SU-DHL-6 (cell line): ENCODE data around the gene TTLL9.

Experiments used
- H2AFZ ChIP-seq: fragments of 200-600 bp; sonication (generic); 2 replicates; pipeline ENCODE4 v1.6.1; 2014; ENCODE audit warnings: low read depth, mild to moderate bottlenecking, moderate library complexity, mixed read lengths, antibody characterized with exemption, low read length; ENCODE audit not compliant: severe bottlenecking
- H3F3A ChIP-seq: fragments of 200-600 bp; shearing (Covaris generic); 2 replicates; pipeline ENCODE4 v1.6.0; 2016; ENCODE audit warnings: antibody characterized with exemption, mild to moderate bottlenecking; ENCODE audit not compliant: insufficient read depth
- H3K27ac ChIP-seq: fragments of 200-600 bp; sonication (generic); 2 replicates; pipeline ENCODE4 v1.5.1; 2016; ENCODE audit warnings: low read depth, mild to moderate bottlenecking, low read length, moderate library complexity, mixed read lengths
- H3K27me3 ChIP-seq: fragments of 200-600 bp; sonication (generic), shearing (Covaris generic); 2 replicates; pipeline ENCODE4 v1.6.0; 2014; ENCODE audit warnings: mild to moderate bottlenecking, low read length
- H3K36me3 ChIP-seq: fragments of 200-600 bp; sonication (generic); 2 replicates; pipeline ENCODE4 v1.6.1; 2014; ENCODE audit warnings: mild to moderate bottlenecking, low read length, mixed read lengths
- H3K4me2 ChIP-seq: fragments of 300-600, 200-600 bp; shearing (Covaris generic), sonication (generic); 2 replicates; pipeline ENCODE4 v1.6.0; 2014; ENCODE audit warnings: low read length, low read depth, mild to moderate bottlenecking; ENCODE audit not compliant: poor library complexity, severe bottlenecking
- H3K4me3 ChIP-seq: fragments of 200-600 bp; sonication (generic); 2 replicates; pipeline ENCODE4 v1.5.1; 2014; ENCODE audit warnings: antibody characterized with exemption, low read length, mild to moderate bottlenecking, mixed read lengths; ENCODE audit not compliant: insufficient read depth, poor library complexity, severe bottlenecking
- H3K79me2 ChIP-seq: fragments of 200-600 bp; sonication (generic); 2 replicates; pipeline ENCODE4 v1.6.1; 2014; ENCODE audit warnings: mild to moderate bottlenecking, low read length, moderate library complexity; ENCODE audit not compliant: insufficient read depth
- H3K9ac ChIP-seq: fragments of 200-600 bp; sonication (generic); 2 replicates; pipeline ENCODE4 v1.7.0; 2014; ENCODE audit warnings: mild to moderate bottlenecking, low read length
- H3K9me2 ChIP-seq: fragments of 200-600 bp; sonication (generic); replicated peaks from 2 replicates; pipeline ENCODE4 v1.6.1; 2014; ENCODE audit warnings: low read length; ENCODE audit not compliant: insufficient read depth
- H3K9me3 ChIP-seq: fragments of 200-600 bp; sonication (generic); 2 replicates; pipeline ENCODE4 v1.6.1; 2014; ENCODE audit warnings: low read length, mixed read lengths; ENCODE audit not compliant: insufficient read depth
- H4K20me1 ChIP-seq: fragments of 200-600 bp; sonication (generic); 2 replicates; pipeline ENCODE4 v1.6.1; 2014; ENCODE audit warnings: low read depth, mild to moderate bottlenecking, antibody characterized with exemption, low read length, moderate library complexity, mixed read lengths
- EZH2phosphoT487 ChIP-seq: fragments of 200-600 bp; sonication (generic), shearing (Covaris generic); conservative IDR thresholded peaks from 2 replicates; pipeline ENCODE4 v1.6.1; 2018; ENCODE audit warnings: mild to moderate bottlenecking, antibody characterized with exemption, low read length, moderate library complexity, mixed read lengths
- TF ChIP-seq, protein P1 (sequence below): fragments of 200-600 bp; sonication (generic); IDR thresholded peaks from one replicate; pipeline ENCODE4 v1.5.1; 2017; ENCODE audit warnings: antibody characterized with exemption, mild to moderate bottlenecking, low read length, moderate library complexity; ENCODE audit not compliant: insufficient read depth, poor library complexity, severe bottlenecking

The TTLL9 gene

GRCh38 chr20:31879143-31879987 is 8.9 kb downstream of the TTLL9 start:
- H3K79me2 ChIP-seq = no peaks in the 10 kb centered on the region
- H3K9me2 ChIP-seq = no peaks in the 10 kb centered on the region
- H4K20me1 ChIP-seq = no peaks in the 10 kb centered on the region
- H3K9me3 ChIP-seq = no peaks in the 10 kb centered on the region
- no peak overlapping the region for H3K27ac ChIP-seq
- peak overlapping the region; percentile 71 for H2AFZ ChIP-seq
- H3K4me2 ChIP-seq = peak overlapping the region; percentile 83
- no peak for TF ChIP-seq EZH2phosphoT487
- TF ChIP-seq, protein P1, sequence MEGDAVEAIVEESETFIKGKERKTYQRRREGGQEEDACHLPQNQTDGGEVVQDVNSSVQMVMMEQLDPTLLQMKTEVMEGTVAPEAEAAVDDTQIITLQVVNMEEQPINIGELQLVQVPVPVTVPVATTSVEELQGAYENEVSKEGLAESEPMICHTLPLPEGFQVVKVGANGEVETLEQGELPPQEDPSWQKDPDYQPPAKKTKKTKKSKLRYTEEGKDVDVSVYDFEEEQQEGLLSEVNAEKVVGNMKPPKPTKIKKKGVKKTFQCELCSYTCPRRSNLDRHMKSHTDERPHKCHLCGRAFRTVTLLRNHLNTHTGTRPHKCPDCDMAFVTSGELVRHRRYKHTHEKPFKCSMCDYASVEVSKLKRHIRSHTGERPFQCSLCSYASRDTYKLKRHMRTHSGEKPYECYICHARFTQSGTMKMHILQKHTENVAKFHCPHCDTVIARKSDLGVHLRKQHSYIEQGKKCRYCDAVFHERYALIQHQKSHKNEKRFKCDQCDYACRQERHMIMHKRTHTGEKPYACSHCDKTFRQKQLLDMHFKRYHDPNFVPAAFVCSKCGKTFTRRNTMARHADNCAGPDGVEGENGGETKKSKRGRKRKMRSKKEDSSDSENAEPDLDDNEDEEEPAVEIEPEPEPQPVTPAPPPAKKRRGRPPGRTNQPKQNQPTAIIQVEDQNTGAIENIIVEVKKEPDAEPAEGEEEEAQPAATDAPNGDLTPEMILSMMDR = no peak
- no peaks in the 10 kb centered on the region; the same call in 1 of the 2 replicates for H3F3A ChIP-seq
- peak overlapping the region; percentile 51 for H3K4me3 ChIP-seq
- no peaks in the 10 kb centered on the region for H3K36me3 ChIP-seq
- H3K27me3 ChIP-seq = no peaks in the 10 kb centered on the region
- H3K9ac ChIP-seq = peak overlapping the region; percentile 59

DNA sequence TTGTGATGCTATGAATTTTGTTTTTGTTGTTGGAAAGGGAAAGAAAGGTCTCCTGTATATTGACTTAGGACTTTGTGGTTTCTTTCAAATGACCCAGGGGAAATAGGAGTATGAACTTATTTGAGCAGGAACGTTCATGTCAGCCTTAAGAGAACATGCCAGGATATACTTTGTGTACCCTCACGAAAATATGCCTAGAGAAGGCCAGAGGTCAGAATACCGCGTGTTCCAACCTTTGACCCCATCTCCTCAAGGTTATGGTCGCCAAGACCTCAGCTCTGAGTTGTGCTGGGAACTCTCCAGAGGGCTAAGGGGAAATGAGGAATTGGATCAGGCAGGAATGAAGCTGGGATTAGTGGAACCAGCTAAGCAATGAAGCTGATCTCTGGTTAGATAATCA is 11.5 kb downstream of the TTLL9 start:
- no peak overlapping the region for H3K9ac ChIP-seq
- H3K36me3 ChIP-seq = no peaks in the 10 kb centered on the region
- no peaks in the 10 kb centered on the region for H4K20me1 ChIP-seq
- TF ChIP-seq, protein P1 = no peak
- no peak for TF ChIP-seq EZH2phosphoT487
- peak overlapping the region; percentile 60 for H2AFZ ChIP-seq
- no peaks in the 10 kb centered on the region for H3K27me3 ChIP-seq
- no peak overlapping the region for H3K4me3 ChIP-seq
- no peaks in the 10 kb centered on the region for H3K9me2 ChIP-seq
- H3K9me3 ChIP-seq = no peaks in the 10 kb centered on the region
- no peak overlapping the region for H3K27ac ChIP-seq
- H3K79me2 ChIP-seq = no peaks in the 10 kb centered on the region
- no peak overlapping the region for H3K4me2 ChIP-seq
- no peaks in the 10 kb centered on the region; the same call in 1 of the 2 replicates for H3F3A ChIP-seq

- Histone ChIP-seq H3K36me3 (no peaks in the 10 kb centered on the region), H3K27ac (no peak overlapping the region), H3K4me3 (no peak overlapping the region), H3F3A (no peaks in the 10 kb centered on the region; the same call in 1 of the 2 replicates), H3K27me3 (no peaks in the 10 kb centered on the region; the same call in 1 of the 2 replicates), H3K4me2 (no peak overlapping the region), H2AFZ (no peak overlapping the region), H3K79me2 (no peaks in the 10 kb centered on the region), H3K9me2 (no peaks in the 10 kb centered on the region), H4K20me1 (no peaks in the 10 kb centered on the region), H3K9me3 (no peaks in the 10 kb centered on the region), H3K9ac (no peak overlapping the region)
- TF ChIP-seq EZH2phosphoT487 = no peak
- TF ChIP-seq, protein P1 = no peak
Observed at GRCh38 chr20:31883829-31884228, 13.4 kb downstream of the TTLL9 start.
